H9 (cell line): ENCODE data around the gene C13orf42. TPM values are rescaled to one million over a fixed set of nuclear protein-coding genes. Genes with fewer than 3 reads are reported as not detected.

Experiments
- DNase-seq: peaks from one replicate; pipeline ENCODE4 v3.0.0-alpha.2; 2017
- H2AFZ ChIP-seq: one replicate; pipeline ENCODE4 v1.6.1; 2013; ENCODE audit warnings: mild to moderate bottlenecking, low read length, control low read depth, moderate library complexity
- H2AK5ac ChIP-seq: 2 replicates; pipeline ENCODE4 v1.6.1; 2013; ENCODE audit warnings: low read length, control low read depth, mixed read lengths; ENCODE audit not compliant: insufficient read length
- H2BK120ac ChIP-seq: one replicate; pipeline ENCODE4 v1.6.1; 2013; ENCODE audit warnings: low read depth, mild to moderate bottlenecking, low read length, control low read depth, inconsistent platforms; ENCODE audit not compliant: poor library complexity, severe bottlenecking
- H2BK12ac ChIP-seq: 2 replicates; pipeline ENCODE4 v1.6.1; 2013; ENCODE audit warnings: low read length, control low read depth, mixed read lengths, low read depth; ENCODE audit not compliant: insufficient read length
- H2BK15ac ChIP-seq: 2 replicates; pipeline ENCODE4 v1.6.1; 2013; ENCODE audit warnings: low read depth, low read length, control low read depth
- H2BK20ac ChIP-seq: one replicate; pipeline ENCODE4 v1.6.1; 2013; ENCODE audit warnings: low read depth, mild to moderate bottlenecking, low read length, control low read depth, inconsistent platforms; ENCODE audit not compliant: poor library complexity, severe bottlenecking
- H2BK5ac ChIP-seq: 2 replicates; pipeline ENCODE4 v1.6.1; 2013; ENCODE audit warnings: low read length, control low read depth, mixed read lengths; ENCODE audit not compliant: insufficient read length
- H3K14ac ChIP-seq: 2 replicates; pipeline ENCODE4 v1.6.1; 2013; ENCODE audit warnings: low read length, control low read depth; ENCODE audit not compliant: insufficient read depth
- H3K18ac ChIP-seq: 2 replicates; pipeline ENCODE4 v1.6.1; 2013; ENCODE audit warnings: low read depth, mild to moderate bottlenecking, mixed read lengths, low read length, control low read depth; ENCODE audit not compliant: insufficient read length
- H3K23ac ChIP-seq: 2 replicates; pipeline ENCODE4 v1.6.1; 2013; ENCODE audit warnings: low read length, control low read depth, mixed read lengths, low read depth; ENCODE audit not compliant: insufficient read length
- H3K23me2 ChIP-seq: 2 replicates; pipeline ENCODE4 v1.6.1; 2013; ENCODE audit warnings: low read depth, mild to moderate bottlenecking, mixed read lengths, low read length, control low read depth; ENCODE audit not compliant: insufficient read length, poor library complexity, severe bottlenecking
- H3K27ac ChIP-seq: 2 replicates; pipeline ENCODE4 v1.5.1; 2013; ENCODE audit warnings: low read length, control low read depth, mixed read lengths, low read depth; ENCODE audit not compliant: insufficient read length
- H3K27me3 ChIP-seq: 2 replicates; pipeline ENCODE4 v1.6.1; 2013; ENCODE audit warnings: low read length, control low read depth, inconsistent platforms; ENCODE audit not compliant: insufficient read depth
- H3K4ac ChIP-seq: 2 replicates; pipeline ENCODE4 v1.6.1; 2013; ENCODE audit warnings: low read depth, mild to moderate bottlenecking, control low read depth, inconsistent platforms, low read length, moderate library complexity
- H3K4me1 ChIP-seq: 2 replicates; pipeline ENCODE4 v1.6.1; 2013; ENCODE audit warnings: low read length, control low read depth, inconsistent platforms; ENCODE audit not compliant: insufficient read depth
- H3K4me2 ChIP-seq: 2 replicates; pipeline ENCODE4 v1.6.1; 2013; ENCODE audit warnings: low read length, control low read depth, mixed read lengths; ENCODE audit not compliant: insufficient read length, insufficient read depth
- H3K56ac ChIP-seq: 2 replicates; pipeline ENCODE4 v1.6.1; 2013; ENCODE audit warnings: low read depth, mild to moderate bottlenecking, mixed read lengths, low read length, control low read depth; ENCODE audit not compliant: insufficient read length
- H3K79me1 ChIP-seq: 2 replicates; pipeline ENCODE4 v1.6.1; 2013; ENCODE audit warnings: low read depth, mild to moderate bottlenecking, moderate library complexity, low read length, control low read depth, inconsistent platforms; ENCODE audit not compliant: insufficient read depth, poor library complexity, severe bottlenecking
- H3K79me2 ChIP-seq: 2 replicates; pipeline ENCODE4 v1.6.1; 2013; ENCODE audit warnings: low read length, control low read depth, inconsistent platforms; ENCODE audit not compliant: insufficient read depth
- H3K9ac ChIP-seq: 2 replicates; pipeline ENCODE4 v1.6.1; 2013; ENCODE audit warnings: low read length, control low read depth, mixed read lengths; ENCODE audit not compliant: insufficient read length; ENCODE audit errors: extremely low read depth
- H3K9me3 ChIP-seq: one replicate; pipeline ENCODE4 v1.6.1; 2013; ENCODE audit warnings: low read depth, low read length, inconsistent platforms; ENCODE audit not compliant: control insufficient read depth
- H3T11ph ChIP-seq: one replicate; pipeline ENCODE4 v1.6.1; 2013; ENCODE audit warnings: mild to moderate bottlenecking, low read length, control low read depth, inconsistent platforms
- H4K20me1 ChIP-seq: one replicate; pipeline ENCODE4 v1.6.1; 2013; ENCODE audit not compliant: control insufficient read depth, insufficient read length, insufficient read depth
- H4K5ac ChIP-seq: 2 replicates; pipeline ENCODE4 v1.6.1; 2013; ENCODE audit warnings: low read depth, mild to moderate bottlenecking, mixed read lengths, low read length, control low read depth; ENCODE audit not compliant: insufficient read length
- H4K8ac ChIP-seq: replicated peaks from 2 replicates; pipeline ENCODE4 v1.6.1; 2013; ENCODE audit warnings: low read length, control low read depth, mixed read lengths, low read depth; ENCODE audit not compliant: insufficient read length
- H4K91ac ChIP-seq: 2 replicates; pipeline ENCODE4 v1.6.1; 2013; ENCODE audit warnings: low read depth, mild to moderate bottlenecking, moderate library complexity, mixed read lengths, low read length, control low read depth; ENCODE audit not compliant: insufficient read length
- H3K27ac Mint-ChIP-seq, 3 experiments: 2 replicates in 2 of 3; 3 replicates in 1 of 3; pipeline ENCODE4 v1.8.0; 2020 to 2021; ENCODE audit warnings: mixed read lengths in 3 of 3, mild to moderate bottlenecking in 1 of 3, moderate library complexity in 1 of 3
- H3K27me3 Mint-ChIP-seq: 2 replicates; pipeline ENCODE4 v1.8.0; 2021; ENCODE audit warnings: low read depth, mild to moderate bottlenecking, moderate library complexity, mixed read lengths
- H3K36me3 Mint-ChIP-seq, 3 experiments: 2 replicates in 2 of 3; 3 replicates in 1 of 3; pipeline ENCODE4 v1.8.0; 2020 to 2021; ENCODE audit warnings: low read depth in 3 of 3, mixed read lengths in 3 of 3; ENCODE audit not compliant: insufficient read depth in 1 of 3
- H3K4me1 Mint-ChIP-seq, 2 experiments: 2 replicates each; pipeline ENCODE4 v1.8.0; 2020; ENCODE audit warnings: mixed read lengths in 2 of 2
- H3K4me3 Mint-ChIP-seq, 2 experiments: 2 replicates in 1 of 2; 3 replicates in 1 of 2; pipeline ENCODE4 v1.8.0; 2020 to 2021; ENCODE audit warnings: mild to moderate bottlenecking in 2 of 2, mixed read lengths in 2 of 2, moderate library complexity in 1 of 2
- H3K9me3 Mint-ChIP-seq, 2 experiments: 2 replicates in 1 of 2; 3 replicates in 1 of 2; pipeline ENCODE4 v1.8.0; 2020; ENCODE audit warnings: mild to moderate bottlenecking in 2 of 2, mixed read lengths in 2 of 2, moderate library complexity in 1 of 2
- total RNA-seq: library from RNA; stranded (reverse); gene quantifications from 2 replicates; pipeline ENCODE4 v1.2.1, GENCODE V29; 2021
- TF ChIP-seq, protein P1 (sequence below): fragments of 200-600 bp; sonication (generic); conservative IDR thresholded peaks from 3 replicates; pipeline ENCODE4 v1.8.0; 2021; ENCODE audit warnings: antibody characterized with exemption, mild to moderate bottlenecking

C13orf42 gene
- total RNA-seq, 1 experiment from 2014 or later, result 16.5 TPM

DNA sequence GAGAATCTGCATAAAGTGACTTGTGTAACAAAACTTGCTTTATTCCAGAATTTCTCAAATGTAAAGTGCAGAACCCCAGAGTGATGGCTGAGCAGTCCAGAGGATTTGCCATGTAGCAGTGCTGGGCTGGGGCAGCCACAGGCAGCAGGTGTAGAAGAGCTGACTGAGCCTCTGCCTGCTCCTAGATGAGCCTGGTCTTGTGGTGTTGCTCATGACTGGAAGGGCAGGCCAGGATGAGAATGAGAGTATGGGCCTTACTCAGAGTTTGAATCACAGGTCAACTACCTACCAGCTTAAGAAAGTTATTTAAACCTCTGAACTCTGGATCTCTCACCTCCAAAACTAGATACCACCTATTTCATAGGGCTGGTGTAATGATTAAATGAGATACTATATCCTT is 2.9 kb upstream of the C13orf42 start:
- peaks cover 2 to 6% of the 10 kb centered on the region in 2 experiments; a peak in 2 of 5 replicates for H3K9me3 Mint-ChIP-seq
- H3K9ac ChIP-seq, result no peak overlapping the region
- no peak overlapping the region for H4K91ac ChIP-seq
- H3K4me1 ChIP-seq, result no peaks in the 10 kb centered on the region
- H2BK5ac ChIP-seq, result no peak overlapping the region
- H3K79me1 ChIP-seq, result no peaks in the 10 kb centered on the region
- no peak overlapping the region for H3K4ac ChIP-seq
- H3K4me1 Mint-ChIP-seq, result 0 out of 4 replicates have a peak, but pooled peaks cover 2 to 3% of the 10 kb centered on the region in 2 experiments
- H4K8ac ChIP-seq, result no peak overlapping the region
- no peak overlapping the region for H3K27ac ChIP-seq
- no peak overlapping the region for H2AFZ ChIP-seq
- no peak overlapping the region for H3K4me2 ChIP-seq
- H3K27ac Mint-ChIP-seq, result no peak overlapping the region; a peak in 1 of 7 replicates
- no peak overlapping the region for H2BK15ac ChIP-seq
- H3K56ac ChIP-seq, result no peak overlapping the region
- no peak overlapping the region for H2BK20ac ChIP-seq
- H4K5ac ChIP-seq, result no peak overlapping the region
- H2BK120ac ChIP-seq, result no peak overlapping the region
- H4K20me1 ChIP-seq, result no peaks in the 10 kb centered on the region
- no peaks in the 10 kb centered on the region for H3K23me2 ChIP-seq
- H2BK12ac ChIP-seq, result no peak overlapping the region
- peaks cover 0 to 15% (median 10%) of the 10 kb centered on the region in 3 experiments; a peak in 5 of 7 replicates for H3K36me3 Mint-ChIP-seq
- H3K27me3 ChIP-seq, result no peaks in the 10 kb centered on the region
- peaks cover 5% of the 10 kb centered on the region for H3K9me3 ChIP-seq
- no peak overlapping the region for H3K23ac ChIP-seq
- H3K79me2 ChIP-seq, result no peaks in the 10 kb centered on the region
- TF ChIP-seq, protein P1, sequence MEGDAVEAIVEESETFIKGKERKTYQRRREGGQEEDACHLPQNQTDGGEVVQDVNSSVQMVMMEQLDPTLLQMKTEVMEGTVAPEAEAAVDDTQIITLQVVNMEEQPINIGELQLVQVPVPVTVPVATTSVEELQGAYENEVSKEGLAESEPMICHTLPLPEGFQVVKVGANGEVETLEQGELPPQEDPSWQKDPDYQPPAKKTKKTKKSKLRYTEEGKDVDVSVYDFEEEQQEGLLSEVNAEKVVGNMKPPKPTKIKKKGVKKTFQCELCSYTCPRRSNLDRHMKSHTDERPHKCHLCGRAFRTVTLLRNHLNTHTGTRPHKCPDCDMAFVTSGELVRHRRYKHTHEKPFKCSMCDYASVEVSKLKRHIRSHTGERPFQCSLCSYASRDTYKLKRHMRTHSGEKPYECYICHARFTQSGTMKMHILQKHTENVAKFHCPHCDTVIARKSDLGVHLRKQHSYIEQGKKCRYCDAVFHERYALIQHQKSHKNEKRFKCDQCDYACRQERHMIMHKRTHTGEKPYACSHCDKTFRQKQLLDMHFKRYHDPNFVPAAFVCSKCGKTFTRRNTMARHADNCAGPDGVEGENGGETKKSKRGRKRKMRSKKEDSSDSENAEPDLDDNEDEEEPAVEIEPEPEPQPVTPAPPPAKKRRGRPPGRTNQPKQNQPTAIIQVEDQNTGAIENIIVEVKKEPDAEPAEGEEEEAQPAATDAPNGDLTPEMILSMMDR, result no peak
- H3K18ac ChIP-seq, result no peak overlapping the region
- no peaks in the 10 kb centered on the region; the same call in 1 of the 2 replicates for H3K27me3 Mint-ChIP-seq
- H3T11ph ChIP-seq, result no peak overlapping the region
- no peak overlapping the region; the same call in 1 of the 2 replicates for H3K14ac ChIP-seq
- H3K4me3 Mint-ChIP-seq, result no peak overlapping the region
- DNase-seq, result no peak
- no peak overlapping the region for H2AK5ac ChIP-seq
